Measurements from ENCODE around the gene SERP1.

SERP1 gene

GRCh38 chr3:150527464-150528255, 18.6 kb downstream of the SERP1 start:
- no peak for TF ChIP-seq CTCF (IDR thresholded peaks at IDR 0.05; ENCODE audit: insufficient read depth, low read depth, low read length, missing control alignments)
- DNase-seq (ENCODE audit: low read depth), result no peak
- H3K4me3 ChIP-seq (ENCODE audit: low read length), result no peak overlapping the region

GRCh38 chr3:150523538-150523937, 22.8 kb downstream of the SERP1 start:
- no peak for TF ChIP-seq CTCF (IDR thresholded peaks at IDR 0.05; ENCODE audit: insufficient read depth, low read depth, low read length, missing control alignments)
- no peak for DNase-seq (ENCODE audit: low read depth)

GRCh38 chr3:150521463-150521862, 24.8 kb downstream of the SERP1 start:
- no peak for TF ChIP-seq CTCF (IDR thresholded peaks at IDR 0.05; ENCODE audit: insufficient read depth, low read depth, low read length, missing control alignments)
- H3K4me3 ChIP-seq (ENCODE audit: low read length), result no peak overlapping the region

More at GRCh38 chr3:150523538-150523937, 22.8 kb downstream of the SERP1 start:
- H3K4me3 ChIP-seq (ENCODE audit: low read length), result no peak overlapping the region

GRCh38 chr3:150520408-150520807, 25.9 kb downstream of the SERP1 start:
- H3K4me3 ChIP-seq (ENCODE audit: low read length), result peak overlapping the region; percentile 3

More at GRCh38 chr3:150521463-150521862, 24.8 kb downstream of the SERP1 start:
- DNase-seq (ENCODE audit: low read depth), result no peak

GRCh38 chr3:150519026-150519425, 27.3 kb downstream of the SERP1 start:
- DNase-seq (ENCODE audit: low read depth), result peak; percentile 87
- no peak overlapping the region for H3K4me3 ChIP-seq (ENCODE audit: low read length)
- no peak for TF ChIP-seq CTCF (IDR thresholded peaks at IDR 0.05; ENCODE audit: insufficient read depth, low read depth, low read length, missing control alignments)

More at GRCh38 chr3:150520408-150520807, 25.9 kb downstream of the SERP1 start:
- no peak for DNase-seq (ENCODE audit: low read depth)
- no peak for TF ChIP-seq CTCF (IDR thresholded peaks at IDR 0.05; ENCODE audit: insufficient read depth, low read depth, low read length, missing control alignments)

GRCh38 chr3:150515210-150515609, 31.1 kb downstream of the SERP1 start:
- no peak overlapping the region for H3K4me3 ChIP-seq (ENCODE audit: low read length)
- peak; percentile 72 for DNase-seq (ENCODE audit: low read depth)
- TF ChIP-seq CTCF (IDR thresholded peaks at IDR 0.05; ENCODE audit: insufficient read depth, low read depth, low read length, missing control alignments), result no peak
